GM12878 (cell line): ENCODE results near the gene KCNC1.

Experiments
- CTCF ChIP-seq, 3 experiments: IDR thresholded peaks in 2 of 3; conservative IDR thresholded peaks in 1 of 3; 2 replicates each; pipeline ENCODE4 v1.5.1; 2011; ENCODE audit warnings: low read depth in 3 of 3, low read length in 3 of 3, mild to moderate bottlenecking in 3 of 3, control low read depth in 2 of 3, moderate library complexity in 2 of 3, inconsistent platforms in 1 of 3, mixed read lengths in 1 of 3; ENCODE audit not compliant: control insufficient read depth in 2 of 3, insufficient read depth in 1 of 3; ENCODE audit errors: extremely low read depth in 1 of 3
- FOXK2 ChIP-seq: fragments of 450-650 bp; IDR thresholded peaks from 2 replicates; pipeline ENCODE4 v1.6.1; 2017; ENCODE audit warnings: mild to moderate bottlenecking, moderate library complexity
- POLR2A ChIP-seq: IDR thresholded peaks from 2 replicates; pipeline ENCODE4 v1.6.1; 2011; ENCODE audit warnings: low read depth, mild to moderate bottlenecking, low read length
- RELA ChIP-seq: fragments of 450-650 bp; IDR thresholded peaks from 2 replicates; pipeline ENCODE4 v1.8.0; 2014; ENCODE audit warnings: borderline replicate concordance; ENCODE audit not compliant: partially characterized antibody
- SIN3A ChIP-seq: IDR thresholded peaks from 2 replicates; pipeline ENCODE4 v1.6.1; 2012; ENCODE audit warnings: low read depth, low read length, improper control_type of control experiment
- SMAD1 ChIP-seq: fragments of 450-650 bp; IDR thresholded peaks from 2 replicates; pipeline ENCODE4 v1.6.1; 2018; ENCODE audit warnings: mild to moderate bottlenecking, low read depth; ENCODE audit not compliant: partially characterized antibody
- SMC3 ChIP-seq: IDR thresholded peaks from 2 replicates; pipeline ENCODE4 v1.6.1; 2011; ENCODE audit warnings: low read length, improper control_type of control experiment, borderline replicate concordance
- STAT1 ChIP-seq: fragments of 450-650 bp; conservative IDR thresholded peaks from 2 replicates; pipeline ENCODE4 v1.6.1; 2014; ENCODE audit warnings: antibody characterized with exemption, mild to moderate bottlenecking
- TF ChIP-seq, protein P1 (sequence below): IDR thresholded peaks from 2 replicates; pipeline ENCODE4 v1.6.1; 2011; ENCODE audit warnings: mild to moderate bottlenecking, low read depth, low read length, moderate library complexity; ENCODE audit not compliant: insufficient replicate concordance

- TF ChIP-seq FOXK2 (no peak), SIN3A (no peak), CTCF (IDR thresholded peaks at IDR 0.05 in 2 of 3, conservative IDR thresholded peaks at IDR 0.05 in 1 of 3; ENCODE audit: control insufficient read depth in 2 of 3, extremely low read depth in 1 of 3, insufficient read depth in 1 of 3, low read depth in 3 of 3, low read length in 3 of 3) (no peak), STAT1 (no peak), RELA (no peak), POLR2A (no peak), SMAD1 (no peak), SMC3 (no peak)
- TF ChIP-seq, protein P1, sequence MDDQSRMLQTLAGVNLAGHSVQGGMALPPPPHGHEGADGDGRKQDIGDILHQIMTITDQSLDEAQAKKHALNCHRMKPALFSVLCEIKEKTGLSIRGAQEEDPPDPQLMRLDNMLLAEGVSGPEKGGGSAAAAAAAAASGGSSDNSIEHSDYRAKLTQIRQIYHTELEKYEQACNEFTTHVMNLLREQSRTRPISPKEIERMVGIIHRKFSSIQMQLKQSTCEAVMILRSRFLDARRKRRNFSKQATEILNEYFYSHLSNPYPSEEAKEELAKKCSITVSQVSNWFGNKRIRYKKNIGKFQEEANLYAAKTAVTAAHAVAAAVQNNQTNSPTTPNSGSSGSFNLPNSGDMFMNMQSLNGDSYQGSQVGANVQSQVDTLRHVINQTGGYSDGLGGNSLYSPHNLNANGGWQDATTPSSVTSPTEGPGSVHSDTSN = no peak
Observed at GRCh38 chr11:17747131-17747955, 12.8 kb downstream of the KCNC1 start.
